UCSD-AML1 (cell line): Measurements from ENCODE around the gene PARP8.

Source experiments
- DNase-seq: peaks from one replicate; lab custom pipeline; 2025; ENCODE audit not compliant: unreplicated experiment; lab: John Stamatoyannopoulos, UW

The PARP8 gene

DNA sequence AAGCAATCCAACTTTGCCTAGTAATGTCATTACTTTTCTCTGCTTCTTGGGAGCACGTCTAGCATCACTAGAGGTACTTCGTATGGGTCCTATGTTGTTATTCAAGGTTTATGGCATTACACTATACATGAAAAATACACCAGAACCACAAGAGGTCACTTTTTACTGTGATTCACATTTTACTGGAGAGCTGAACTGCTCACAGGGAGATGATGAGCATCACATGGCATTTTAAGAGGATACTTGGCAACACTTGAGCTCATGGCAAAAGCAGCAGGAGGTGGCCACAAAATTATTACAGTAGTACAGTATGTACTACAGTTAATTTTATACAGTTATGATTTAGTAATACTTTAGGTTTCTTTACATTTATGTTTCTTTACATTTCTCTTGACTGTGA, 223.4 kb downstream of the PARP8 start:
- DNase-seq: no peak
